ENCODE measurements around the gene DNAJC7. TPM values are rescaled to one million over a fixed set of nuclear protein-coding genes. Genes with fewer than 3 reads are reported as not detected.
"Not testable (repeated sequence)": the region's sequence is repeated elsewhere in the genome, so short reads cannot be mapped to it uniquely, and the experiment has no call there.

The DNAJC7 gene
- total RNA-seq, 1 experiment from 2014 or later: 83.1 TPM

DNA sequence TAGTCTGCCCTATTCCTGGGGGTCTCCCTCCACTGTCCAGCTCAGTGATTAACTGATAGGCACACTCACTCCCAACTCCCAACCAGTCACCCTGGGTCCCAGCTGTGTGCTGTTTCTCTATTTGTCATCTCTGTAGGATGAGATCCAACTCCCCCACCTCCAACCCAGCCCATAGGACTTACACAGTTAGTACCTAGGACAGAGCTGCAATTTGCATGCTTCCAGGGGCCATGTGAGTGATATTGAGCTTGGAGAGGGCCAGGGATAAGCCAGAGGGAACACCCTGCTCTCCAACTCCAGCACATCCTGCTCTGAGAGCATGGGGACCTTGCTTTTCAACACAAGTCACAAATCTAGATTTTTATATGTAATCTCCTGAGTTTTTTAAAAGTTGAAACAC, 24.4 kb upstream of the DNAJC7 start:
- DNase-seq (ENCODE audit: low read depth): no peak

- DNase-seq (ENCODE audit: low read depth): no peak
Measured at GRCh38 chr17:42040818-42041217, 23.6 kb upstream of the DNAJC7 start.

GRCh38 chr17:42039794-42040763, 22.8 kb upstream of the DNAJC7 start:
- DNase-seq (ENCODE audit: low read depth): no peak

DNA sequence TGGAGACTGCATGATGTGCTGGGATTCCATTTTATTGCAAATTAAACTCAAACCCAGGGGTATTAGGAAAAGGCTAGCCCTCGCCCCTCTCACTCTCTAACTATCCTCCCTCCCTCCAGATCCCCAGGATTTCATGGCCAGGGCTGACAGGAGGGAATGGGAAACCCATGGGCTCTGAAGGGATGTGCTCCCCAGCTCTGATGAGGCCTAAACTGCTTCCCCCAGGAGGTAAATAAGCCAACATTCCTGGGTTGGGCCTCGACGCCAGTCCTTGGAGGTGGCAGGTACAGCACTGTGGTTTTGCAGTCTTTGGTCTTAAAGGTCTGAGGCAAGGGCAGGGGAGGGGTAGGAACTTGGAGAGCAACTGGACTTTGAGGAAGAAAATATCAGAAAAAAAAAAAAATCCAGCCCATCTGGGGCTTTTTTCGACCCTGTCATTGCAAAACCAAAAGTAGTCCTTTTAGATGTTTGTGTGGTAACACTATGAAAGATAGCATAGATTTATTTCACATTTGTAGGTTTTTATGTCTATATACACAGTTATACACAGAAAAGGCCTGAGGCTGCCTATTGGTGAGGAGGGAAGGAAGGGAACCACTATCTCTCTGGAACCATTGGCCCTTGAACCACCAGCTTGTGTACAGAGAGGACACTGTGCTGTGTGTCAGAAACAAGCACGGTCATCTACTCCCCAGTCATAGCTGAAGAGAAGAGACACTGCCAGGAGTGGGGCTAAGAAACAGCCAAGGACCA, 21.2 kb upstream of the DNAJC7 start:
- DNase-seq (ENCODE audit: low read depth): no peak

GRCh38 chr17:42034059-42034458, 16.8 kb upstream of the DNAJC7 start:
- DNase-seq (ENCODE audit: low read depth): no peak

DNA sequence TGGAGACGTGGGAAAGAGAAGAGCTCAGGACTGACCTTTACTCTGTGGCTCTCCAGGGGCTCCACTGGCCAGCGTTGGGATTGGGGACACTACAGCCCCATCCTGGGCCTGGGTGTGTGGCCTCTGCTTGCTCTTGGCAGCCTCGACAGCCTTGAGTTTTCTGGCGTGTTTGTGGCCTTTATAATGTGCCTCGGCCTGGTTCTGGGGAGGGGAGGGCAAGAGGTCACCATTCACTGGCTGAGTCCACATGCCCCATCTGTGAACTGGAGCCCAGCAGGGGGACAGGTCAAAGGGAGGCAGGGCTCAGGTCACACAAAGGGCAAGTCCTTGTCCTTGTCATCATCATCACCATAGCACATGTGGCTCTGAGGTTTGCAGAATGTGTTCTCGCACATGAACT, 14.3 kb upstream of the DNAJC7 start:
- DNase-seq (ENCODE audit: low read depth): no peak

DNA sequence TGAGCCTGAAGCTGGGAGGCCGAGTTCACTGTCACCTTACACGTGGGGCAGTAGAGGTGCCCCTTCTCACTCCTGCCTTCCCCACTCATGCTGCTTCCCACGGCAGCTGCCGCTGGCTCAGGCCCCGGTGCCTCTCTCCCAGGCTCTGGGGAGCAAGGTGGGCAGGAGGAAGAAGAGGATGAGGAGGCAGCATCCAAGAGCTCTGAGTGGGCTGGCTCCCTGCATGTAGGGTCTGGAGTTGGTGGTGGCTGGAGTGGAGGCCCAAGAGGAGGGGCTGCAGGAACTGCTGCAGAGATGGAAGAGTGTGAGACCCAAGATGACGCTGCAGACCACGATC, 11.5 kb upstream of the DNAJC7 start:
- DNase-seq (ENCODE audit: low read depth): no peak

- DNase-seq (ENCODE audit: low read depth): no peak
Measured at GRCh38 chr17:42027961-42028790, 10.9 kb upstream of the DNAJC7 start.

GRCh38 chr17:42027590-42027889, 10.3 kb upstream of the DNAJC7 start:
- no peak for DNase-seq (ENCODE audit: low read depth)

GRCh38 chr17:42026857-42027589, 9.8 kb upstream of the DNAJC7 start:
- DNase-seq (ENCODE audit: low read depth): peak; percentile 34

GRCh38 chr17:42025936-42026335, 8.7 kb upstream of the DNAJC7 start:
- no peak for DNase-seq (ENCODE audit: low read depth)

GRCh38 chr17:42025191-42025579, 7.9 kb upstream of the DNAJC7 start:
- no peak for DNase-seq (ENCODE audit: low read depth)

GRCh38 chr17:42023524-42024349, 6.5 kb upstream of the DNAJC7 start:
- no peak for DNase-seq (ENCODE audit: low read depth)

DNA sequence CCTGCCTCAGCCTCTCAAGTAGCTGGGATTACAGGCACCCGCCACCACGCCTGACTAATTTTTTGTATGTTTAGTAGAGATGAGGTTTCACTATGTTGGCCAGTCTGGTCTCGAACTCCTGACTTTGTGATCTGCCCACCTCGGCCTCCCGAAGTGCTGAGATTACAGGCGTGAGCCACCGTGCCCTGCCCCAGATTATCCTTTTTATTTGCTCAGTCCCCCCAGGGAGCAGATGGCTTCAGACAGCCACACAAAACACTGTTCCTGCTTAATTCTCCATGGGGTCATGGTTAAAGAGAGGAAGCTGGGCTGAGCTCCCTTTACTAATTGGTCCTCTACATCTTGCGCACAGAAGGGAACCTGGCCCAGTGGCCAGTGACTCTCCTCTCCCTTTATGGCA, 3.6 kb upstream of the DNAJC7 start:
- DNase-seq (ENCODE audit: low read depth): not testable (repeated sequence)

DNA sequence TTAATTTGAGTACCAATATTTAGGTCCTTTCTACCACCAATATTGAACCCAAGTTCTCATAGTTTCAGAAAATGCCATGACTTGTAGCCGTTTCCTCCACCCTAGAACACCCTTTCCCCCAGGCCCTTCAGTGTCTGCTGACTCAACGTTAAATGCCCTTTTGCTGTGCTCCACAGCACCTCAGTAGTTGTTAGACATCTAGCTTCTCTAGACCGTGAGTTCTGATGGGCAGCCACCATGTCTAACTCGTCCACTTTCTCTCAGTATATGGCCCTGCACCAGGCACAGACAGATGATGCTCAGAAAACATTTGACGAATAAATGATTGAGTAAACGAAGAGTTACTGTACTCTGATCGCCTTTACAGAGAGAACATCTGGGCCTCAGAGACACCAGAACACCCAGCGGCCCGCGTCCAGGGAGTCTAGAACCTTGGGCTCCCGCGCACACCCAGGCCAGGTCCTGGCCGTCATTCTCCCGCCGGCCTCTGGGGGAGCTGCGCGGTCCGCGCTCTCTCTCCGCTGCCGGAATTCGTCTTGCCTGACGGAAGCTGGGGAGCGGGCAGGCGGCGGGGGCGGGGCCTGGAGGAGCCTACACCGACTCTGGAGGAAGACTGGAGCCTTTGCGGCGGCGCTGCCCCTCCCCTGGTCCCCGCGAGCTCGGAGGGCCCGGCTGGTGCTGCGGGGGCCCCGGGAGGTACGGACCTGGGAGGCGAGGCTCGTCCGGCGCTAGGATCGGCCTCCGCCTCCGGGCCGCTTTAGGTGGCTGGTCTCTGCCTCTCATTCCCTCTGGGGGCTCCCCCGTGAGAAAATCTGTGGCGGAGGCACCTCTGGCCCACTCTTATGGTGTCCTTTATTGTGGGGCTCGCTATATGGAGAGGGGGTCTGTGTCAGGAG, 2.5 kb upstream of the DNAJC7 start, which contains the start of gene NKIRAS2:
Gene NKIRAS2, plus strand, starts transcription at position 582 of the 896 bp plus-strand sequence. CDS start 1,488 bp downstream, outside the sequence.
- DNase-seq (ENCODE audit: low read depth): peak; percentile 86

DNA sequence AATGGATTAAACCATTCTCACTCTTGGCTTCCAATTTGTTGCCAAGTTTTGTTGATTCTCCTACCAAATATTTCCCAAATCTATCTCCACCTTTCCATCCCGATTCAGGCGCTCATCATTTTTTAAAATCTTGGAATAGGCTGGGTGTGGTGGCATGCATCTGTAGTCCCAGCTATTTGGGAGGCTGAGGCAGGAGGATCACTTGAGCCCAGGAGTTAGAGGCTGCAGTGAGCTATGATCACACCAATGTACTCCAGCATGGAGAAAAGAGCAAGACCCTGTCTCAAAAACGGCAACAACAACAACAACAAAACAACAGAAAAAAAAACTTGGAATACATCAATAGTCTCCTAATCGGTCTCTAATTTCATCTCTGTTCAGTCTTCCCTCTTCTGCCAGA, 1.7 kb upstream of the DNAJC7 start:
- DNase-seq (ENCODE audit: low read depth): no peak

GRCh38 chr17:42018339-42018738, 1.1 kb upstream of the DNAJC7 start:
- no peak for DNase-seq (ENCODE audit: low read depth)

GRCh38 chr17:42017866-42018200, 594 bp upstream of the DNAJC7 start:
- no peak for DNase-seq (ENCODE audit: low read depth)

- peak; percentile 20 for DNase-seq (ENCODE audit: low read depth)
Measured at GRCh38 chr17:42016411-42016831, 818 bp downstream of the DNAJC7 start.

Data from LHCN-M2 (cell line).